Measurements from ENCODE around the gene FASTK.

- TF ChIP-seq, protein P1, sequence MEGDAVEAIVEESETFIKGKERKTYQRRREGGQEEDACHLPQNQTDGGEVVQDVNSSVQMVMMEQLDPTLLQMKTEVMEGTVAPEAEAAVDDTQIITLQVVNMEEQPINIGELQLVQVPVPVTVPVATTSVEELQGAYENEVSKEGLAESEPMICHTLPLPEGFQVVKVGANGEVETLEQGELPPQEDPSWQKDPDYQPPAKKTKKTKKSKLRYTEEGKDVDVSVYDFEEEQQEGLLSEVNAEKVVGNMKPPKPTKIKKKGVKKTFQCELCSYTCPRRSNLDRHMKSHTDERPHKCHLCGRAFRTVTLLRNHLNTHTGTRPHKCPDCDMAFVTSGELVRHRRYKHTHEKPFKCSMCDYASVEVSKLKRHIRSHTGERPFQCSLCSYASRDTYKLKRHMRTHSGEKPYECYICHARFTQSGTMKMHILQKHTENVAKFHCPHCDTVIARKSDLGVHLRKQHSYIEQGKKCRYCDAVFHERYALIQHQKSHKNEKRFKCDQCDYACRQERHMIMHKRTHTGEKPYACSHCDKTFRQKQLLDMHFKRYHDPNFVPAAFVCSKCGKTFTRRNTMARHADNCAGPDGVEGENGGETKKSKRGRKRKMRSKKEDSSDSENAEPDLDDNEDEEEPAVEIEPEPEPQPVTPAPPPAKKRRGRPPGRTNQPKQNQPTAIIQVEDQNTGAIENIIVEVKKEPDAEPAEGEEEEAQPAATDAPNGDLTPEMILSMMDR (IDR thresholded peaks at IDR 0.05) = no peak
- TF ChIP-seq, protein P2, sequence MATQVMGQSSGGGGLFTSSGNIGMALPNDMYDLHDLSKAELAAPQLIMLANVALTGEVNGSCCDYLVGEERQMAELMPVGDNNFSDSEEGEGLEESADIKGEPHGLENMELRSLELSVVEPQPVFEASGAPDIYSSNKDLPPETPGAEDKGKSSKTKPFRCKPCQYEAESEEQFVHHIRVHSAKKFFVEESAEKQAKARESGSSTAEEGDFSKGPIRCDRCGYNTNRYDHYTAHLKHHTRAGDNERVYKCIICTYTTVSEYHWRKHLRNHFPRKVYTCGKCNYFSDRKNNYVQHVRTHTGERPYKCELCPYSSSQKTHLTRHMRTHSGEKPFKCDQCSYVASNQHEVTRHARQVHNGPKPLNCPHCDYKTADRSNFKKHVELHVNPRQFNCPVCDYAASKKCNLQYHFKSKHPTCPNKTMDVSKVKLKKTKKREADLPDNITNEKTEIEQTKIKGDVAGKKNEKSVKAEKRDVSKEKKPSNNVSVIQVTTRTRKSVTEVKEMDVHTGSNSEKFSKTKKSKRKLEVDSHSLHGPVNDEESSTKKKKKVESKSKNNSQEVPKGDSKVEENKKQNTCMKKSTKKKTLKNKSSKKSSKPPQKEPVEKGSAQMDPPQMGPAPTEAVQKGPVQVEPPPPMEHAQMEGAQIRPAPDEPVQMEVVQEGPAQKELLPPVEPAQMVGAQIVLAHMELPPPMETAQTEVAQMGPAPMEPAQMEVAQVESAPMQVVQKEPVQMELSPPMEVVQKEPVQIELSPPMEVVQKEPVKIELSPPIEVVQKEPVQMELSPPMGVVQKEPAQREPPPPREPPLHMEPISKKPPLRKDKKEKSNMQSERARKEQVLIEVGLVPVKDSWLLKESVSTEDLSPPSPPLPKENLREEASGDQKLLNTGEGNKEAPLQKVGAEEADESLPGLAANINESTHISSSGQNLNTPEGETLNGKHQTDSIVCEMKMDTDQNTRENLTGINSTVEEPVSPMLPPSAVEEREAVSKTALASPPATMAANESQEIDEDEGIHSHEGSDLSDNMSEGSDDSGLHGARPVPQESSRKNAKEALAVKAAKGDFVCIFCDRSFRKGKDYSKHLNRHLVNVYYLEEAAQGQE (IDR thresholded peaks at IDR 0.05; ENCODE audit: insufficient read depth in 1 of 2, low read depth in 2 of 2, low read length in 1 of 2) = no peak
Measured at GRCh38 chr7:151110236-151110940, 29.8 kb upstream of the FASTK start.
